Mononuclear cell (primary cell): ENCODE measurements around the gene TCF12. TPM values are rescaled to one million over a fixed set of nuclear protein-coding genes. Genes with fewer than 3 reads are reported as not detected.

Experiments
- H3K27me3 ChIP-seq: 2 replicates; pipeline ENCODE4 v1.6.0; 2011; ENCODE audit warnings: low read length, control low read depth; ENCODE audit not compliant: insufficient read depth
- H3K4me1 ChIP-seq: 2 replicates; pipeline ENCODE4 v1.5.1; 2011; ENCODE audit warnings: mild to moderate bottlenecking, low read length, control low read depth; ENCODE audit not compliant: insufficient read depth
- H3K4me3 ChIP-seq: 2 replicates; pipeline ENCODE4 v1.5.1; 2011; ENCODE audit warnings: mild to moderate bottlenecking, low read length, moderate library complexity
- H3K9me3 ChIP-seq: 2 replicates; pipeline ENCODE4 v1.5.1; 2011; ENCODE audit warnings: low read depth, mild to moderate bottlenecking, control low read depth, low read length
- total RNA-seq: library from RNA; depleted of rRNA; stranded (reverse); fragments of >200 nt; gene quantifications from one replicate; pipeline ENCODE4 v1.2.3, GENCODE V29; 2012

Gene TCF12
- total RNA-seq, 1 donor = 45.8 TPM

DNA sequence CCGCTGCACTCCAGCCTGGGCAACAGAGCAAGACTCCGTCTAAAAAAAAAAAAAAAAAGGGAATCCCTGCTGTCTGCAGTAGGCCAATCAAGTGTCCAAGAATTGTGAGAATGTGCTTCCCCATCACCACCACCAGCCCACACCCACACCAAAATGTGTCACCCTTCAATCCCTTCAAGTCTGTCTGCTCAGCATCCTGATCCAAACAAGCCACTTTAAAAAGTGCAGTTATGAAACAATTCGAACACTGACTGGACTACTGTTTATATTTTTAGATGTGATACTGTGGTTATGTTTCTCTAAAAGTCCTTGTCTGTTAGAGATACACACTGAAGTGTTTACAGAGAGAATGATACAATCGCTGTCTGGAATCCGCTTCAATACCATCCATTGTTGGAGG lies 379.8 kb downstream of the TCF12 start:
- no peak overlapping the region for H3K4me3 ChIP-seq
- no peaks in the 10 kb centered on the region for H3K27me3 ChIP-seq
- peaks cover 36% of the 10 kb centered on the region for H3K4me1 ChIP-seq
- H3K9me3 ChIP-seq = no peaks in the 10 kb centered on the region

GRCh38 chr15:57298843-57299550 lies 380.6 kb downstream of the TCF12 start:
- Histone ChIP-seq H3K27me3 (no peaks in the 10 kb centered on the region), H3K4me1 (peaks cover 36% of the 10 kb centered on the region), H3K9me3 (no peaks in the 10 kb centered on the region), H3K4me3 (no peak overlapping the region)

- Histone ChIP-seq H3K27me3 (no peaks in the 10 kb centered on the region), H3K4me3 (peak overlapping the region; percentile 53), H3K4me1 (peaks cover 45% of the 10 kb centered on the region), H3K9me3 (no peaks in the 10 kb centered on the region)
Measured at GRCh38 chr15:57301307-57301706, 382.9 kb downstream of the TCF12 start.

DNA sequence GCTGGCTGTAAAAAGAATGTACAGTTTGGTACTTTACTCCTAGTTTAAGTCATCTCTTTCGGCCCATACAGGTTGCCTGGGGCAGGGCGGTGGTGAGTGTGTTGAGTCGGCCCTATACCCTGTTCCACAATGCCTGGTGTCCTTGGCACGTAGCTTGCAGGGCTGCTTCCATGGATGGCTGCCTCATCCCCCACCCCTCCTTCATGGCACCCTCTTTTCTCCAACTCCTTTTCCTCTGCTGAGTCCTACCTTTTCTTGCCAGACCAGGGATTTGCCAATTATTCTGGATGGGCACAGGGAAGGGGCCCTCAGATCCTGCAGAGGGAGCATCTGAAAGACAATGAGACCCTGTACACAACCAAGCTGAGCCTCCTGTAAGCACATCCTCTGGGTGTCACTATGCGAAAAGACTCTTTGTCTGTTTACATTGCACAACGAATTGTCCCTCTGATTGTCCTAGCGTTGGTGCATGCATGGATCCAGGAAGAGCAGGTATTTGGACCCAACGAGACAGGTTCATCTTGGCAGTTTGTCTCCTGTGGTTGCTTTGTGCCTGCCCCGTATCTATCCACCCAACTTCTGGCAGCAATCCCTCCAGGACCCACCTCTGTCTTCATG lies 384.3 kb downstream of the TCF12 start:
- no peaks in the 10 kb centered on the region for H3K27me3 ChIP-seq
- H3K4me3 ChIP-seq = peak overlapping the region; percentile 53
- peaks cover 46% of the 10 kb centered on the region for H3K4me1 ChIP-seq
- no peaks in the 10 kb centered on the region for H3K9me3 ChIP-seq

DNA sequence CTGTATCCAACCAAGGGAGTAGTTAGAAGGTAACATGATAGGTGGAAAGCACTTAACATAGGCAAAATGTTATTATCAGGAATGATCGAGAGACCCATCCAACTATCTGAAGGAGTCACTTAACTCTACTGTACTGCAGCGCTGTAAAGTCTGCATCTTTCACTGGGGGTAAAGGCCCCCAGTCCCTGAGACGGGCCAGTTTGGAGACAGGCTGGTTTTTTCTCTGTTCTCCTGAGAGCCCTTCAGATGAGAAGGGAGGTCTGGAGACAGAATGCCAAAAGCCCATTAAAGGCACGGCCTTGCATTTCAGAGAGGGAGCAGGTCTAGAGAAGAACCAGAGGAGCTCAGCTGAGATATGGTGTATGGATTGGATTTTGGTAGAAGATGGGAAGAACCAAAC lies 386.6 kb downstream of the TCF12 start:
- Histone ChIP-seq H3K4me3 (no peak overlapping the region), H3K9me3 (no peaks in the 10 kb centered on the region)

GRCh38 chr15:57306161-57306943 lies 387.9 kb downstream of the TCF12 start:
- peak overlapping the region; percentile 49 for H3K4me3 ChIP-seq
- no peaks in the 10 kb centered on the region for H3K9me3 ChIP-seq
- H3K4me1 ChIP-seq = peaks cover 19% of the 10 kb centered on the region
- H3K27me3 ChIP-seq = no peaks in the 10 kb centered on the region

More for the DNA sequence above, 386.6 kb downstream of the TCF12 start:
- Histone ChIP-seq H3K27me3 (no peaks in the 10 kb centered on the region), H3K4me1 (peaks cover 26% of the 10 kb centered on the region)

DNA sequence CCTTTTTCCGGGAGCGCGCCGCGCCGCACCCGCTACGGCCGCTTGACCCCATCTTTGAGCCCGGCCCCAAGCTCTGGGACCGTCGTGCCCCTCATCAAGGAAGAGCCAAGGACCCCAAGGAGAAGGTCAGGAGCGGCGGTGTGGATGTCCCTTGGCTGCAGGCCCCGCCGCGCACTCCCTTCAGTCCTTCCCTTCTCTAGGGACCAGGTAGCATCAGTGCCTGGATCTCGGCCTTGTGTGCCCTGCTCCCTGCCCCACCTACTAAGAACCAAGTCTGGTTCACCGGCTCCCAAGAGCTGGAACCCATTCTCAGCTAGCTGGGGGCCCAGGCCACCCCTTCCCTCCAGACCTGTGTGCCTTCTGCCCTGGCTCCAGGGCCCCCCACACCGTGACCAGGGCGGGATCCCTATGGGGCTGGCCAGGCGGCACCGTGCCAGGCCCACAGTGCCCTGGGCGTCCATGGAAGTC lies 388.5 kb downstream of the TCF12 start:
- H3K27me3 ChIP-seq = no peaks in the 10 kb centered on the region
- peaks cover 18% of the 10 kb centered on the region for H3K4me1 ChIP-seq
- H3K4me3 ChIP-seq = no peak overlapping the region
- no peaks in the 10 kb centered on the region for H3K9me3 ChIP-seq

DNA sequence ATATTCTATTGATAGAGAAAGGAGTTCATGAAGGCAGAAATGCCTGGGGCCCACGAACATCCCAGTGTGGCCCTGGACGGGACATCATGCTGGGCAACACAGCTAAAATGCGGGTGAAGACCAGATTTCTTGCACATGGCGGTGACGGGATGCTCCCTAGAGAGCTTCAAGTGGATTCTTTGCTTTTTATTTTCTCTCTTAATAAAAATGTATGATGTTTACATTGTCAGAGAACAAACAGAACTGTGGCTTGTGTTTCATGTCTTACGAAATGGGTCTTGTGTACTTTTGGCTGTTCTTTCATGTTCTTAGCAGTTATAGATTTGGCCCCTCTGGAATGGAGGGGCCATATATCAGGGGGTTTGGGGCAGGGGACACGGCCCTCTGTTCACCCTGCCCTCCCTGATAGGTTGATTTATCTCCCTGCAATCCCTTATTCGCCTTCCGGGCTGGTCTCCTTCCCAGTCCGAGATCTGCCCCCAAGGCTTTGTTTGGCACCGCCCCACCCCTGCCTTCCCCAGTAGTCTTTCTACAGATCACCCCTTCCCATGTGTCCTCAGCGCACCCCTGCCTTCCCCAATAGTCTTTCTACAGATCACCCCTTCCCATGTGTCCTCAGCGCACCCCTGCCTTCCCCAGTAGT lies 389.2 kb downstream of the TCF12 start:
- Histone ChIP-seq H3K9me3 (no peaks in the 10 kb centered on the region), H3K4me1 (peaks cover 18% of the 10 kb centered on the region), H3K27me3 (no peaks in the 10 kb centered on the region), H3K4me3 (no peak overlapping the region)

DNA sequence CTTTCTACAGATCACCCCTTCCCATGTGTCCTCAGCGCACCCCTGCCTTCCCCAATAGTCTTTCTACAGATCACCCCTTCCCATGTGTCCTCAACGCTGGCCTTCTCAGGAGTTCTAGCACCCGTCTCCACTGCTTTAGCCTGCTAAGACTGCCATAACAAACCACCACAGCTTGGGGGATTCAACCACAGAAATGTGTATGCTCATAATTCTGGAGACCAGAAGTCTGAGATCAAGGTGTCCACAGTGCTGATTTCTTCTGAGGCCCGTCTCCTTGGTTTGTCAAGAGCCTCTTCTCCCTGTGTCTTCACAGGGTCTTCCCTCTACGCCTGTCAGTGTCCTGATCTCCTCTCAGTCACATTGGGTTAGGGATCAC lies 389.7 kb downstream of the TCF12 start:
- Histone ChIP-seq H3K4me3 (no peak overlapping the region), H3K4me1 (peaks cover 18% of the 10 kb centered on the region), H3K9me3 (no peaks in the 10 kb centered on the region), H3K27me3 (no peaks in the 10 kb centered on the region)

- Histone ChIP-seq H3K9me3 (no peaks in the 10 kb centered on the region), H3K27me3 (no peaks in the 10 kb centered on the region), H3K4me1 (peaks cover 18% of the 10 kb centered on the region), H3K4me3 (no peak overlapping the region)
Measured at GRCh38 chr15:57309856-57310760, 391.7 kb downstream of the TCF12 start.

GRCh38 chr15:57310876-57311275 lies 392.4 kb downstream of the TCF12 start:
- no peaks in the 10 kb centered on the region for H3K27me3 ChIP-seq
- H3K4me1 ChIP-seq = peaks cover 14% of the 10 kb centered on the region
- H3K4me3 ChIP-seq = no peak overlapping the region
- H3K9me3 ChIP-seq = no peaks in the 10 kb centered on the region

DNA sequence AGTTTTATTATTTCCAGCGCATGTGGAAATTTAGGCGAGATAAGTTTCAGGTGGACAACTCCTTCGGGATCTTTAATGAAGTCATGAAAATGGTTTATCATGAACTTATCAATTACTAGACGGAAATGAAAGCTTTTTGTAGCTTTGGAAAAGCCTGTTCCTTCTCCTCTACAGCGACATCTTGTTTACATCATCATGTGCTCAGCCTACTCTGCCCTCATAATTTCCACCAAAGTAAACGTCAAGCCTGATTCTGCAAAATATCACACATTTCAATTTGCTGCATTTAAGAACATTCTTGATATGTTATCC lies 393.5 kb downstream of the TCF12 start:
- no peaks in the 10 kb centered on the region for H3K9me3 ChIP-seq
- H3K27me3 ChIP-seq = no peaks in the 10 kb centered on the region
- H3K4me1 ChIP-seq = peaks cover 4% of the 10 kb centered on the region
- no peak overlapping the region for H3K4me3 ChIP-seq

DNA sequence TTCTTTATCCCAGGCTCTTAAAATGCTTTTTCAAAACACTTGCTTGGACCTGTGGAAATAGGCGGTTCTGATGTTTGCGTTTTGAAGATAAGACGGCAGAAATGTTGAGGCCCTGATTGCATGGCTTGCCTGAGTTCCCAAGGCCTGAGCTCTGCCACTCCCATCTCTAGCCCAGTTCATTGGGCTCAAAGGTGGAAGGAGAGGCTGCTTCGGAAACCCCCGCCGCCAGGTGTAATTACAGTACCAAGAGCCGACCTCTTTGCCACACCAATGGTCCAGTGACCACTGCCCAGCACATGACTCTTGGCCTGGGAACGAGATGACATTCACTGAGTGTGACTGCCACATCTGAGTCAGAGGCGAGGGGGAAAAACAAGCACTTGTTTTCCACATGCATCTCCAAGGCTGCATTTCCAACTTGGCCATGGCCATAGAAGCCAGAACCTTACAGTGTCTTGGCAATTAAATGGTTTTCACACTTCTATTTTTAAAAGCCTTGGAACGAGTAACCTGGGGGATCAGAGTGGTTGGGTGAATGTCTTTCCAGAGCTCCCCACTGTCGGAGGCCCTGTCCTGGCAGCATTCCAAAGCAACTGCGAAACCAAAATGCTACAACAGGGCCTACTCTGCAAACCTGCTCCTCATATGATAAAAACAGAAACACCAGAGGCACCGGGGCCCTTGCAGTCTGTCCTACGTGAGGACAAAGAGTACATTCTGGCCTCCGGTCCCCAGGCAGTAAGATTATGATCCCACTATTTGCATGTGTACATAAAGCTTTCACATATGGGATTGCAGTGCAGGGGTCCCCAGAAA lies 394.1 kb downstream of the TCF12 start:
- Histone ChIP-seq H3K4me3 (no peak overlapping the region), H3K27me3 (no peaks in the 10 kb centered on the region), H3K9me3 (no peaks in the 10 kb centered on the region), H3K4me1 (no peaks in the 10 kb centered on the region)

DNA sequence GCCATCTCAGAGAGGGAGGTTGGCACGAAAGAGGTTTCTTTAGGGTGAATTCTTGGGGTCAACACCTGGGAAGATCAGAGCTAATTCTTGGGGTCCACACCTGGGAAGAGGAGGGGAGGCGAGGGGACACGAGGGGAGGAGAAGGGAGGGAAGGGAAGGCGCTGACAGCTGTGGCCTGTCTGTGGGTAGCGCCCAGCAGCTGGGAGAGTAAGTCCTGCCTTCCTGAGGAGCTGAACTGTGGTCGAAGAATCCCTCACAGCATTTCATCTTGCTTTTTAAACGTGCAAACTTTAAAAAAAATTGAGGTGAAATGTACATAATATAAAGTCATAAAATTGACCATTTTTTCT lies 394.7 kb downstream of the TCF12 start:
- no peaks in the 10 kb centered on the region for H3K27me3 ChIP-seq

More for the DNA sequence above, 394.7 kb downstream of the TCF12 start:
- Histone ChIP-seq H3K4me3 (no peak overlapping the region), H3K4me1 (no peaks in the 10 kb centered on the region), H3K9me3 (no peaks in the 10 kb centered on the region)
